K562 treated with DMSO at 1 percent for 24 hours (cell line): ENCODE measurements around the gene ACER2. TPM values are rescaled to one million over a fixed set of nuclear protein-coding genes. Genes with fewer than 3 reads are reported as not detected.

Experiments
- total RNA-seq: library from RNA; unstranded; fragments of 300-600 nt; gene quantifications from 2 replicates; pipeline ENCODE4 v1.2.3, GENCODE V29; 2022; ENCODE audit warnings: low read depth; ENCODE audit not compliant: insufficient read depth

ACER2 gene
- 1.1 and 2.3 TPM in 2 replicates for total RNA-seq

GRCh38 chr9:19408693-19409400, at the start of gene ACER2:
Gene ACER2, plus strand, starts transcription at chr9:19409009. Its CDS starts 76 bp downstream, at chr9:19409085.

Other genes starting within 250 kb of the ACER2 start
- gene DENND4C, start 178.3 kb upstream of the ACER2 start, total RNA-seq: 8.8 and 9.2 TPM in 2 replicates
- gene RPS6, start 28.8 kb upstream of the ACER2 start, total RNA-seq: 1,753 and 1,844 TPM in 2 replicates